ENCODE data around the gene MYBPC1. TPM values are rescaled to one million over a fixed set of nuclear protein-coding genes. Genes with fewer than 3 reads are reported as not detected.
"Not testable (repeated sequence)": the region's sequence is repeated elsewhere in the genome, so short reads cannot be mapped to it uniquely, and the experiment has no call there.

Gene MYBPC1
- total RNA-seq, 1 experiment from 2014 or later = 0.49 TPM

DNA sequence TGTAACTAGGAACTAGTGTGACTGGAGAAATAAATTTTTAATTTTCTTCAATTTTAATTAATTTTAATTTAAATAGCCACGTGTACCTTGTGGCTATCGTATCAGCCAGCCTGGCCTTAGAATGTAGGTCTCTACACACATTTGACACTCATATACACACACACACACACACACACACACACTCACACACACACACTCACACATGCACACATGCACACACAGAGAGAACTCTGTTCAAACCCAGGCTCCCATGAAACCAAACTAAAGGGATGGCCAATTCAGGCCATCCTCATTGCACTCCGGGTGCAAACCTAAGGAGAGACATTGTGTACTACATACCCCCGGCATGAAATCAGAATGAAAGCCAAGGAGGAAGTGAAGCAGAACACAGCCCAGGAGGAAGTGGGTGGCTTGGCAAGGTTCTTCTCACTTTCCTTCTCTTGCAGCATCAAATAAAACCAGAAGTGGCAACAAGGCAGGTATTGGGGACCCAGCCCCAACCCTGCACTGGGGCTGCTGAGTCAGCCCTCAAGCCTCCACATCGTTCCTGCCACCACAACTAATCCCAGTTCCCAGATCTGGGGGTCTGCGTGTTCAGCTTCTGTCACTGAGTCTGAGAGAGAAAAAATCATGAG, 76.5 kb downstream of the MYBPC1 start:
- POLR2A ChIA-PET (ENCODE audit: low non-redundant PET) = no interaction called here
- TF ChIP-seq, protein P1, sequence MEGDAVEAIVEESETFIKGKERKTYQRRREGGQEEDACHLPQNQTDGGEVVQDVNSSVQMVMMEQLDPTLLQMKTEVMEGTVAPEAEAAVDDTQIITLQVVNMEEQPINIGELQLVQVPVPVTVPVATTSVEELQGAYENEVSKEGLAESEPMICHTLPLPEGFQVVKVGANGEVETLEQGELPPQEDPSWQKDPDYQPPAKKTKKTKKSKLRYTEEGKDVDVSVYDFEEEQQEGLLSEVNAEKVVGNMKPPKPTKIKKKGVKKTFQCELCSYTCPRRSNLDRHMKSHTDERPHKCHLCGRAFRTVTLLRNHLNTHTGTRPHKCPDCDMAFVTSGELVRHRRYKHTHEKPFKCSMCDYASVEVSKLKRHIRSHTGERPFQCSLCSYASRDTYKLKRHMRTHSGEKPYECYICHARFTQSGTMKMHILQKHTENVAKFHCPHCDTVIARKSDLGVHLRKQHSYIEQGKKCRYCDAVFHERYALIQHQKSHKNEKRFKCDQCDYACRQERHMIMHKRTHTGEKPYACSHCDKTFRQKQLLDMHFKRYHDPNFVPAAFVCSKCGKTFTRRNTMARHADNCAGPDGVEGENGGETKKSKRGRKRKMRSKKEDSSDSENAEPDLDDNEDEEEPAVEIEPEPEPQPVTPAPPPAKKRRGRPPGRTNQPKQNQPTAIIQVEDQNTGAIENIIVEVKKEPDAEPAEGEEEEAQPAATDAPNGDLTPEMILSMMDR (conservative IDR thresholded peaks at IDR 0.05; ENCODE audit: low read depth, low read length) = no peak
- no peak for TF ChIP-seq EZH2 (IDR thresholded peaks at IDR 0.05; ENCODE audit: borderline replicate concordance, low read depth, low read length, poor library complexity, severe bottlenecking)
- CTCF ChIA-PET = no interaction called here
- Histone ChIP-seq H3K27me3 (replicated peaks; ENCODE audit: insufficient read depth, low read depth, low read length, poor library complexity) (no peaks in the 10 kb centered on the region), H3K4me1 (ENCODE audit: insufficient read depth, low read length, poor library complexity, severe bottlenecking) (no peaks in the 10 kb centered on the region), H3K27ac (ENCODE audit: low read depth, low read length, poor library complexity, severe bottlenecking) (no peak overlapping the region), H3K4me3 (ENCODE audit: low read depth, low read length, poor library complexity, severe bottlenecking) (no peak overlapping the region), H3K36me3 (ENCODE audit: insufficient read depth, low read length, poor library complexity, severe bottlenecking) (no peaks in the 10 kb centered on the region), H3K9me3 (ENCODE audit: low read depth, low read length, poor library complexity, severe bottlenecking) (no peaks in the 10 kb centered on the region)
- no TSS peak for BruUV-seq (replicated peaks)
- DNase-seq (ENCODE audit: low spot score) = no peak
- intact Hi-C loops (cut with micrococcal nuclease; ENCODE audit: unreplicated experiment) = no loop called here

DNA sequence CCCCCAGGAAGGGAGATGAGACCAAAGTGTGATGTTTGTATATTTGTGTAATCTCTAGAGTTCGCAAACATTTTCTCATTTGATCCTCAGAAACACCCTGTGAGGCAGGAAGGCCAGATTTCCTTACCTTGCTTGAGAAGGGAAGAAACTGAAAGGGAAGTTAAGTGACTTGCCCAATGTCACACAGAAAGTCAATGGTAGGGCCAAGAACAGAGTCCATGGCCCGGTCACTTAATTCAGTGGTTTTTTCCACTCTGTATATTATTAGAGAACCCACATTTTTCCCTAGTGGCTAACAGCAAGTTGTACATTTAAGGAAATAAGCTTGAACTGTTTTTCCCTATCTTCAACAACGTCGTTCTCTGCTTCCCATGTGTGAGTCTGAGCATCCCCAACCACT, 77.1 kb downstream of the MYBPC1 start:
- Histone ChIP-seq H3K4me3 (ENCODE audit: low read depth, low read length, poor library complexity, severe bottlenecking) (no peak overlapping the region), H3K4me1 (ENCODE audit: insufficient read depth, low read length, poor library complexity, severe bottlenecking) (no peaks in the 10 kb centered on the region), H3K36me3 (ENCODE audit: insufficient read depth, low read length, poor library complexity, severe bottlenecking) (no peaks in the 10 kb centered on the region), H3K9me3 (ENCODE audit: low read depth, low read length, poor library complexity, severe bottlenecking) (no peaks in the 10 kb centered on the region), H3K27ac (ENCODE audit: low read depth, low read length, poor library complexity, severe bottlenecking) (no peak overlapping the region), H3K27me3 (replicated peaks; ENCODE audit: insufficient read depth, low read depth, low read length, poor library complexity) (no peaks in the 10 kb centered on the region)
- TF ChIP-seq, protein P1 (conservative IDR thresholded peaks at IDR 0.05; ENCODE audit: low read depth, low read length) = no peak
- TF ChIP-seq EZH2 (IDR thresholded peaks at IDR 0.05; ENCODE audit: borderline replicate concordance, low read depth, low read length, poor library complexity, severe bottlenecking) = no peak
- ChIA-PET CTCF (no interaction called here), POLR2A (ENCODE audit: low non-redundant PET) (no interaction called here)
- no peak for DNase-seq (ENCODE audit: low spot score)
- intact Hi-C loops (cut with micrococcal nuclease; ENCODE audit: unreplicated experiment) = no loop called here
- no TSS peak for BruUV-seq (replicated peaks)

DNA sequence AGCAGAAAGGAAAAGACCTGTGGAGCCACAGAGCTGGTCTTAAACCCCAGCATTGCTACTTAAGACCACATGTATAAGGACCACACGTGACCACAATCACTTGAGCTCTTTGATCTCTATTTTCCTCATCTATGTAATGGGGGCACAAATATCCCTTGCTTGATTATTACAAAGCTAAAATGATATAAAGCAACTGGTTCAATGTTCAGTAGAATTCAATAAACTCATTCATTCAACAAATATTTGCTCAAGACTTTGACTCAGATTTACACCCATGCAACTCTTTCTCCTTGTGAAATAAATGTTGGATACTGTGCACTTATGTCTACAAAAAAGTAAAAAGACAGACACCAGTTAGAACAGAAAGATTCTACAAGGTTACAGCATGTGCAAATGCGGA, 80.8 kb downstream of the MYBPC1 start:
- POLR2A ChIA-PET (ENCODE audit: low non-redundant PET) = no interaction called here
- Histone ChIP-seq H3K9me3 (ENCODE audit: low read depth, low read length, poor library complexity, severe bottlenecking) (no peaks in the 10 kb centered on the region), H3K27ac (ENCODE audit: low read depth, low read length, poor library complexity, severe bottlenecking) (no peak overlapping the region), H3K4me1 (ENCODE audit: insufficient read depth, low read length, poor library complexity, severe bottlenecking) (no peaks in the 10 kb centered on the region), H3K36me3 (ENCODE audit: insufficient read depth, low read length, poor library complexity, severe bottlenecking) (no peaks in the 10 kb centered on the region), H3K27me3 (replicated peaks; ENCODE audit: insufficient read depth, low read depth, low read length, poor library complexity) (no peaks in the 10 kb centered on the region), H3K4me3 (ENCODE audit: low read depth, low read length, poor library complexity, severe bottlenecking) (no peak overlapping the region)
- DNase-seq (ENCODE audit: low spot score) = no peak
- intact Hi-C loops (cut with micrococcal nuclease; ENCODE audit: unreplicated experiment) = no loop called here
- no TSS peak for BruUV-seq (replicated peaks)
- TF ChIP-seq, protein P1 (conservative IDR thresholded peaks at IDR 0.05; ENCODE audit: low read depth, low read length) = no peak
- TF ChIP-seq EZH2 (IDR thresholded peaks at IDR 0.05; ENCODE audit: borderline replicate concordance, low read depth, low read length, poor library complexity, severe bottlenecking) = no peak
- CTCF ChIA-PET = no interaction called here

DNA sequence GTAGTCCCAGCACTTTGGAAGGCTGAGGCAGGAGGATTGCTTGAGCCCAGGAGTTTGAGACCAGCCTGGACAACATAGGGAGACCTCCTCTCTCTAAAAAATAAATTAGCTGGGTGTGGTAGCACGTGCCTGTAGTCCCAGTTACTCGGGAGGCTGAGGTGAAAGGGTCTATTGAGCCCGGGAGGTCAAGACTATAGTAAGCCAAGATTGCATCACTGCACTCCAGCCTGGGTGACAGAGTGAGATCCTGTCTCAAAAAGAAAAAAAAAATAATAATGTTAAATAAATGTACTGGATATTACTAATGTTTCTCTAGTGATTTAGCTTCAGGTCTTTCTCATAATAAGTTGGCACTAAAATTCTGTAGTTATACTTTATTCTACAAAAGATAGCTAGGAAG, 81.7 kb downstream of the MYBPC1 start:
- intact Hi-C loops (cut with micrococcal nuclease; ENCODE audit: unreplicated experiment); H3K27me3 ChIP-seq (replicated peaks; ENCODE audit: insufficient read depth, low read depth, low read length, poor library complexity); H3K4me1 ChIP-seq (ENCODE audit: insufficient read depth, low read length, poor library complexity, severe bottlenecking); BruUV-seq (replicated peaks); H3K27ac ChIP-seq (ENCODE audit: low read depth, low read length, poor library complexity, severe bottlenecking); H3K4me3 ChIP-seq (ENCODE audit: low read depth, low read length, poor library complexity, severe bottlenecking); CTCF ChIA-PET; POLR2A ChIA-PET (ENCODE audit: low non-redundant PET); H3K36me3 ChIP-seq (ENCODE audit: insufficient read depth, low read length, poor library complexity, severe bottlenecking); H3K9me3 ChIP-seq (ENCODE audit: low read depth, low read length, poor library complexity, severe bottlenecking); DNase-seq (ENCODE audit: low spot score): not testable (repeated sequence)
